K562 (cell line): ENCODE results near the gene PHTF1. TPM values are rescaled to one million over a fixed set of nuclear protein-coding genes. Genes with fewer than 3 reads are reported as not detected.

Experiments
- ATAC-seq: fragments of 200-7000 bp; cut with Tn5 transposase; 3 replicates; pipeline ENCODE4 v1.9.1; 2020; ENCODE audit warnings: moderate library complexity
- BruUV-seq: library from RNA; stranded (reverse); fragments of 400-500 nt; replicated peaks from 2 replicates; lab custom pipeline; 2021; lab: Mats Ljungman, UMichigan
- CTCF ChIA-PET: fragments of 300-600 bp; formaldehyde crosslinking; extraction: SDS; loops from one replicate; lab custom pipeline; 2021; ENCODE audit warnings: low intra/inter-chr PET ratio; lab: Yijun Ruan, JAX
- POLR2A ChIA-PET: fragments of 300-600, 350-650 bp; sonication (Branson Sonifier 250); formaldehyde crosslinking; extraction: SDS; loops from one replicate; lab custom pipeline; 2021; ENCODE audit warnings: antibody characterized with exemption, inconsistent platforms; lab: Yijun Ruan, JAX
- DNase-seq, 4 experiments: peaks; one replicate each; pipeline versions ENCODE4 v3.0.0 to v3.0.0-alpha.2; 2011 to 2018; ENCODE audit warnings: low spot score in 3 of 4, mixed read lengths in 3 of 4; ENCODE audit errors: extremely low read depth in 1 of 4
- FAIRE-seq: peaks from 2 replicates; lab custom pipeline; 2011; peaks lifted over from hg19 to GRCh38; lab: Jason Lieb, UNC
- H2AFZ ChIP-seq: 2 replicates; pipeline ENCODE4 v1.6.0; 2011; ENCODE audit warnings: low read depth, low read length, control low read depth, inconsistent platforms
- H3K27ac ChIP-seq: fragments of 200-600 bp; 3 replicates; pipeline ENCODE4 v1.8.0; 2011; ENCODE audit warnings: low read depth, mild to moderate bottlenecking, control low read depth, inconsistent platforms, low read length, moderate library complexity, mixed read lengths; ENCODE audit errors: extremely low read depth
- H3K27me3 ChIP-seq, 2 experiments: fragments of 300-600 bp in 1 of 2; 2 replicates in 1 of 2; 3 replicates in 1 of 2; pipeline versions ENCODE4 v1.6.0 to v1.8.0; 2011; ENCODE audit warnings: inconsistent platforms in 2 of 2, low read length in 2 of 2, mild to moderate bottlenecking in 1 of 2, mixed read lengths in 1 of 2, moderate library complexity in 1 of 2; ENCODE audit not compliant: control insufficient read depth in 2 of 2, insufficient read depth in 2 of 2
- H3K36me3 ChIP-seq: fragments of 300-600 bp; 3 replicates; pipeline ENCODE4 v1.8.0; 2011; ENCODE audit warnings: mild to moderate bottlenecking, low read length, inconsistent platforms; ENCODE audit not compliant: control insufficient read depth, insufficient read depth
- H3K4me1 ChIP-seq, 2 experiments: fragments of 200-600 bp in 1 of 2; replicated peaks in 1 of 2; 2 replicates in 1 of 2; 3 replicates in 1 of 2; pipeline versions ENCODE4 v1.5.1 to v1.8.0; 2011; ENCODE audit warnings: inconsistent platforms in 2 of 2, low read length in 2 of 2, mild to moderate bottlenecking in 1 of 2, mixed read lengths in 1 of 2, moderate library complexity in 1 of 2; ENCODE audit not compliant: control insufficient read depth in 2 of 2, insufficient read depth in 2 of 2
- H3K4me2 ChIP-seq: 2 replicates; pipeline ENCODE4 v1.6.1; 2011; ENCODE audit warnings: low read length, control low read depth, inconsistent platforms, mixed read lengths; ENCODE audit not compliant: insufficient read depth
- H3K4me3 ChIP-seq: fragments of 200-600 bp; sonication (generic), shearing (Covaris generic); 2 replicates; pipeline ENCODE4 v1.5.1; 2016; ENCODE audit warnings: control low read depth, inconsistent platforms
- H3K79me2 ChIP-seq: fragments of 200-600 bp; 3 replicates; pipeline ENCODE4 v1.8.0; 2011; ENCODE audit warnings: low read length, inconsistent platforms; ENCODE audit not compliant: control insufficient read depth, insufficient read depth
- H3K9ac ChIP-seq, 2 experiments: 2 replicates each; pipeline versions ENCODE4 v1.6.0 to v1.6.1; 2011; ENCODE audit warnings: low read depth in 2 of 2, low read length in 2 of 2, control low read depth in 1 of 2, inconsistent platforms in 1 of 2, mild to moderate bottlenecking in 1 of 2, mixed read lengths in 1 of 2; ENCODE audit not compliant: insufficient read depth in 1 of 2
- H3K9me1 ChIP-seq: one replicate; pipeline ENCODE4 v1.6.0; 2011; ENCODE audit warnings: inconsistent platforms, mild to moderate bottlenecking, low read length, moderate library complexity; ENCODE audit not compliant: control insufficient read depth, insufficient read depth
- H3K9me3 ChIP-seq: replicated peaks from 2 replicates; pipeline ENCODE4 v1.5.1; 2011; ENCODE audit warnings: low read depth, low read length, inconsistent platforms; ENCODE audit not compliant: control insufficient read depth, insufficient read depth
- H4K20me1 ChIP-seq: replicated peaks from 2 replicates; pipeline ENCODE4 v1.6.1; 2011; ENCODE audit warnings: low read length, inconsistent platforms, mixed read lengths; ENCODE audit not compliant: control insufficient read depth, insufficient read depth
- CBFB ChIP-seq: sonication (generic); formaldehyde crosslinking; IDR thresholded peaks from 2 replicates; pipeline ENCODE4 v1.4.0; 2020; ENCODE audit warnings: mild to moderate bottlenecking, missing genetic modification reagents
- CBX8 ChIP-seq: fragments of 200-600 bp; sonication (generic); IDR thresholded peaks from 2 replicates; pipeline ENCODE4 v1.6.1; 2012; ENCODE audit warnings: borderline replicate concordance, mixed run types, low read depth, mild to moderate bottlenecking, moderate library complexity, mixed read lengths, low read length, control low read depth, inconsistent platforms; ENCODE audit not compliant: poor library complexity, severe bottlenecking; ENCODE audit errors: extremely low read depth
- FOXJ3 ChIP-seq: sonication (generic); formaldehyde crosslinking; IDR thresholded peaks from 2 replicates; pipeline ENCODE4 v1.4.0; 2020; ENCODE audit warnings: mild to moderate bottlenecking, missing genetic modification reagents
- HDAC8 ChIP-seq: fragments of 450-650 bp; IDR thresholded peaks from 2 replicates; pipeline ENCODE4 v1.6.1; 2016; ENCODE audit warnings: mild to moderate bottlenecking, missing genetic modification characterization, moderate library complexity, missing compliant biosample characterization
- NFATC3 ChIP-seq: fragments of 450-650 bp; IDR thresholded peaks from 2 replicates; pipeline ENCODE4 v1.6.1; 2017; ENCODE audit warnings: mild to moderate bottlenecking
- POLR3A ChIP-seq: IDR thresholded peaks from 2 replicates; pipeline ENCODE4 v1.6.1; 2011; ENCODE audit warnings: borderline replicate concordance, mild to moderate bottlenecking, moderate library complexity; ENCODE audit not compliant: insufficient read length, insufficient read depth; ENCODE audit errors: extremely low read depth
- SETDB1 ChIP-seq: IDR thresholded peaks from one replicate; pipeline ENCODE4 v1.6.1; 2012; ENCODE audit warnings: low read length, control low read depth, inconsistent platforms
- SPI1 ChIP-seq: IDR thresholded peaks from 2 replicates; pipeline ENCODE4 v1.6.1; 2011; ENCODE audit warnings: low read depth, low read length, control low read depth, borderline replicate concordance
- TBP ChIP-seq: optimal IDR thresholded peaks from 2 replicates; pipeline ENCODE3; 2011; ENCODE audit warnings: low read depth, low read length, improper control_type of control experiment
- ZBTB12 ChIP-seq: fragments of 250-450 bp; sonication (Bioruptor Pico); IDR thresholded peaks from 2 replicates; pipeline ENCODE4 v1.4.0; 2020
- ZNF280A ChIP-seq: fragments of 450-650 bp; IDR thresholded peaks from 2 replicates; pipeline ENCODE4 v1.6.1; 2018; ENCODE audit warnings: mild to moderate bottlenecking, low read depth; ENCODE audit not compliant: partially characterized antibody
- WGBS: fragments of 100-300 bp; shearing (Covaris generic); methylation state at CpG from one replicate; pipeline ENCODE4 v1.1.6; 2016; ENCODE audit warnings: low coverage, mixed read lengths; ENCODE audit not compliant: insufficient coverage; ENCODE audit errors: missing lambda C conversion rate; 5-methylcytosine and 5-hydroxymethylcytosine counted together
- in situ Hi-C: fragments of 300-500 bp; cut with MboI; formaldehyde crosslinking; loops from 4 replicates; pipeline ENCODE4 v1.15.0; 2018; ENCODE audit warnings: inconsistent platforms, mixed read lengths
- intact Hi-C: fragments of 100-400 bp; cut with micrococcal nuclease; formaldehyde crosslinking; loops from 2 replicates; pipeline ENCODE4 v1.14.2; 2022
- polyA plus RNA-seq, 8 experiments: library from polyadenylated mRNA; depleted of rRNA in 4 of 8; stranded (reverse) in 5 of 8; unstranded in 3 of 8; fragments of >200 nt; fragmentation: Nextera tagmentation in 2 of 8; fragmentation: Illumina TruSeq in 1 of 8; extraction: Ambion mirVana in 2 of 8; extraction: Trizol in 1 of 8; gene quantifications; 2 replicates each; pipeline versions ENCODE4 v1.2.1 to v1.2.3, GENCODE V29; 2011 to 2014; ENCODE audit warnings: inconsistent platforms in 1 of 8, missing spikeins in 1 of 8
- total RNA-seq, 7 experiments: library from RNA; depleted of rRNA in 6 of 7; stranded (reverse); fragments of >200 nt in 6 of 7; fragmentation: Illumina TruSeq in 2 of 7; extraction: Trizol in 2 of 7; gene quantifications; 2 replicates each; pipeline versions ENCODE4 v1.2.1 to v1.2.3, GENCODE V29; 2011 to 2021; ENCODE audit warnings: low replicate concordance in 1 of 7
- TF ChIP-seq, protein P1 (sequence below): fragments of 450-650 bp; formaldehyde crosslinking; IDR thresholded peaks from 2 replicates; pipeline ENCODE4 v1.4.0; 2022; ENCODE audit warnings: missing genetic modification characterization

The PHTF1 gene
- total and polyA plus RNA-seq, 9 of the 15 experiments (the other 6 are each of a cell fraction or from before 2014, with no cell fraction given): 8.4 to 36.2 (median 23.0) TPM

DNA sequence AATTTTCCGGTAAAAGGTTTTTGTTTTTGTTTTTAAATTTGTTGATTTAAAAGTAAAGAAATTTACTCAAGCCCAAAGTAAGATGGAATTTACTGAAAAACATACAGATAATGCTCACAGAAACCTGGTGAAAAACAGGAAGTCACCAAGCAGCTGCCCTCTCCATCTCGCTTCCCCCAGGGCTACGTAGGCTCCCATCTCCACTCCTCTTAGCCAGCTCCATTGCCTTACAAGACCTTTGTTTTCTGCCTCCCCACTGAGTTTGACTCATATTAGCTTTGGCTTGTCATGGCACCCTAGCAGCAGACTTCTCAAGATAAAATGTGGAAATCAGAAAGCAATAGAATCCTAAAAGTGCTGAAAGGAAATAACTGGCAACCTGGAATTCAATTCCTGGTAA lies 57.9 kb downstream of the PHTF1 start:
- no peaks in the 10 kb centered on the region for H3K4me1 ChIP-seq
- no peaks in the 10 kb centered on the region for H3K79me2 ChIP-seq
- 85% methylated on average over 3 of the region's 3 CpGs for WGBS
- ChIA-PET CTCF (interaction anchor here (1.0 kb wide), 1 partner anchor 9 kb away, joined by 3 read pairs; no protein-coding TSS in a partner anchor), POLR2A (interaction anchor here (0.9 kb wide), 1 partner anchor 11 kb away, joined by 4 read pairs; no protein-coding TSS in a partner anchor)
- no peaks in the 10 kb centered on the region for H3K27me3 ChIP-seq
- H3K36me3 ChIP-seq: peaks cover 15% of the 10 kb centered on the region
- H3K9ac ChIP-seq: no peak overlapping the region
- no peak overlapping the region for H3K27ac ChIP-seq
- no TSS peak for BruUV-seq
- intact Hi-C loops: no loop called here
- no peak overlapping the region for H2AFZ ChIP-seq
- H3K9me1 ChIP-seq: no peaks in the 10 kb centered on the region
- FAIRE-seq: no peak
- in situ Hi-C loops: no loop called here
- H3K4me3 ChIP-seq: no peak overlapping the region
- no peaks in the 10 kb centered on the region for H4K20me1 ChIP-seq
- peak; percentile 55; the same call in 2 of the 3 replicates for ATAC-seq
- no peaks in the 10 kb centered on the region for H3K9me3 ChIP-seq
- TF ChIP-seq SPI1 (peak; percentile 92), SETDB1 (no peak)
- TF ChIP-seq, all 486 proteins: peak for 1
- no peak for DNase-seq
- no peak overlapping the region for H3K4me2 ChIP-seq

GRCh38 chr1:113694910-113695309 lies 64.4 kb downstream of the PHTF1 start:
- H3K4me2 ChIP-seq: no peak overlapping the region
- POLR2A ChIA-PET: no interaction called here
- no peaks in the 10 kb centered on the region for H3K9me1 ChIP-seq
- no peak overlapping the region for H3K4me3 ChIP-seq
- no TSS peak for BruUV-seq
- H2AFZ ChIP-seq: no peak overlapping the region
- CTCF ChIA-PET: no interaction called here
- no peaks in the 10 kb centered on the region for H4K20me1 ChIP-seq
- in situ Hi-C loops: no loop called here
- ATAC-seq (no peak), FAIRE-seq (no peak), DNase-seq (no peak)
- no peak overlapping the region for H3K27ac ChIP-seq
- peaks cover 0 to 11% of the 10 kb centered on the region in 2 experiments; a peak in 2 of 5 replicates for H3K4me1 ChIP-seq
- no peaks in the 10 kb centered on the region for H3K27me3 ChIP-seq
- intact Hi-C loops: loop anchor here (5.0 kb wide), 1 partner anchor 62 kb away; the partner anchor contains the start of gene PHTF1
- H3K9ac ChIP-seq: no peak overlapping the region
- H3K79me2 ChIP-seq: no peaks in the 10 kb centered on the region
- H3K9me3 ChIP-seq: peaks cover 9% of the 10 kb centered on the region
- peaks cover 10% of the 10 kb centered on the region for H3K36me3 ChIP-seq
- TF ChIP-seq NFATC3 (no peak), CBFB (CRISPR knock-in tag) (no peak), FOXJ3 (no peak), POLR3A (no peak), CBX8 (no peak), HDAC8 (no peak), ZBTB12 (CRISPR knock-in tag) (no peak), ZNF280A (peak; percentile 40), TBP (no peak), SPI1 (no peak)
- TF ChIP-seq, protein P1, sequence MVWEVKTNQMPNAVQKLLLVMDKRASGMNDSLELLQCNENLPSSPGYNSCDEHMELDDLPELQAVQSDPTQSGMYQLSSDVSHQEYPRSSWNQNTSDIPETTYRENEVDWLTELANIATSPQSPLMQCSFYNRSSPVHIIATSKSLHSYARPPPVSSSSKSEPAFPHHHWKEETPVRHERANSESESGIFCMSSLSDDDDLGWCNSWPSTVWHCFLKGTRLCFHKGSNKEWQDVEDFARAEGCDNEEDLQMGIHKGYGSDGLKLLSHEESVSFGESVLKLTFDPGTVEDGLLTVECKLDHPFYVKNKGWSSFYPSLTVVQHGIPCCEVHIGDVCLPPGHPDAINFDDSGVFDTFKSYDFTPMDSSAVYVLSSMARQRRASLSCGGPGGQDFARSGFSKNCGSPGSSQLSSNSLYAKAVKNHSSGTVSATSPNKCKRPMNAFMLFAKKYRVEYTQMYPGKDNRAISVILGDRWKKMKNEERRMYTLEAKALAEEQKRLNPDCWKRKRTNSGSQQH (CRISPR knock-in tag): no peak
